Memory B cell (primary cell): Measurements from ENCODE around the gene TADA3.

Experiments used
- ATAC-seq: fragments of 150-1000 bp; cut with Tn5 transposase; 2 replicates; pipeline ENCODE4 v1.10.0; 2021; ENCODE audit warnings: low read depth, mild to moderate bottlenecking, moderate library complexity
- DNase-seq, 2 donors: peaks; one replicate each; pipeline ENCODE4 v3.0.0; 2022; ENCODE audit warnings: low spot score in 2 of 2
- H3K27ac Mint-ChIP-seq: one replicate; pipeline ENCODE4 v1.8.0; 2022; ENCODE audit warnings: mild to moderate bottlenecking, moderate library complexity, mixed read lengths
- H3K27me3 Mint-ChIP-seq: one replicate; pipeline ENCODE4 v1.8.0; 2022; ENCODE audit warnings: mixed read lengths
- H3K36me3 Mint-ChIP-seq: one replicate; pipeline ENCODE4 v1.8.0; 2022; ENCODE audit warnings: mild to moderate bottlenecking, mixed read lengths
- H3K4me1 Mint-ChIP-seq: one replicate; pipeline ENCODE4 v1.8.0; 2022; ENCODE audit warnings: mixed read lengths
- H3K4me3 Mint-ChIP-seq: one replicate; pipeline ENCODE4 v1.8.0; 2022; ENCODE audit warnings: mild to moderate bottlenecking, moderate library complexity, mixed read lengths
- H3K9me3 Mint-ChIP-seq: one replicate; pipeline ENCODE4 v1.8.0; 2022; ENCODE audit warnings: mixed read lengths

The TADA3 gene

GRCh38 chr3:9820543-9820942 is 28.3 kb upstream of the TADA3 start:
- Mint-ChIP-seq H3K9me3 (no peaks in the 10 kb centered on the region), H3K27me3 (no peaks in the 10 kb centered on the region), H3K4me3 (no peak overlapping the region), H3K4me1 (no peaks in the 10 kb centered on the region), H3K27ac (no peak overlapping the region), H3K36me3 (peaks cover 5% of the 10 kb centered on the region)
- DNase-seq (no peak), ATAC-seq (no peak)

- no peak for DNase-seq
- Mint-ChIP-seq H3K27ac (no peak overlapping the region), H3K4me1 (no peaks in the 10 kb centered on the region), H3K27me3 (no peaks in the 10 kb centered on the region), H3K9me3 (no peaks in the 10 kb centered on the region), H3K4me3 (no peak overlapping the region), H3K36me3 (peaks cover 5% of the 10 kb centered on the region)
- no peak for ATAC-seq
Measured at GRCh38 chr3:9818666-9819335, 26.5 kb upstream of the TADA3 start.

- no peak for DNase-seq
- Mint-ChIP-seq H3K4me1 (no peaks in the 10 kb centered on the region), H3K9me3 (no peaks in the 10 kb centered on the region), H3K27me3 (no peaks in the 10 kb centered on the region), H3K36me3 (peaks cover 5% of the 10 kb centered on the region), H3K27ac (no peak overlapping the region), H3K4me3 (no peak overlapping the region)
- ATAC-seq, result no peak
Measured at GRCh38 chr3:9817436-9817835, 25.2 kb upstream of the TADA3 start.

DNA sequence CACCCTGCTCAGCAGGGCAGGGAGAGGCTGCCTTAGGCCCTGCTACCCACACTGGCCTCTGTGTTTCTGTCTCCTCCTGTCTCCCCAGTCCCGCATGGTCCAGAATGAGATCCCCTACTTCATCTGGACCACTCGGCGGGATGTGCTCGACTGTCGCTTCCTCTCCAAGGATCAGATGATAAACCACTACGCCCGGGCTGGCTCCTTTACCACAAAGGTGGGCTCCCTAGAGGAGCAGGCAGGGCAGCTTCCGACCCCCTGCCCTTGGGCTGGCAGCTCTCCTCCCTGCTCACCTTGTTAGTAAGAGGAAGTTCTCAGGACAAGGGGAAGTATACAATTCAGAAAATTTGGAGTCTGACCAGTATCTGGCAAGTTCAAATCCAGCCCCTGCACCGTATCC is 23.7 kb upstream of the TADA3 start:
- ATAC-seq (no peak), DNase-seq (no peak)
- no peak overlapping the region for H3K27ac Mint-ChIP-seq
- peaks cover 5% of the 10 kb centered on the region for H3K36me3 Mint-ChIP-seq
- no peaks in the 10 kb centered on the region for H3K9me3 Mint-ChIP-seq
- peaks cover 8% of the 10 kb centered on the region for H3K4me1 Mint-ChIP-seq
- no peaks in the 10 kb centered on the region for H3K27me3 Mint-ChIP-seq
- H3K4me3 Mint-ChIP-seq, result no peak overlapping the region

DNA sequence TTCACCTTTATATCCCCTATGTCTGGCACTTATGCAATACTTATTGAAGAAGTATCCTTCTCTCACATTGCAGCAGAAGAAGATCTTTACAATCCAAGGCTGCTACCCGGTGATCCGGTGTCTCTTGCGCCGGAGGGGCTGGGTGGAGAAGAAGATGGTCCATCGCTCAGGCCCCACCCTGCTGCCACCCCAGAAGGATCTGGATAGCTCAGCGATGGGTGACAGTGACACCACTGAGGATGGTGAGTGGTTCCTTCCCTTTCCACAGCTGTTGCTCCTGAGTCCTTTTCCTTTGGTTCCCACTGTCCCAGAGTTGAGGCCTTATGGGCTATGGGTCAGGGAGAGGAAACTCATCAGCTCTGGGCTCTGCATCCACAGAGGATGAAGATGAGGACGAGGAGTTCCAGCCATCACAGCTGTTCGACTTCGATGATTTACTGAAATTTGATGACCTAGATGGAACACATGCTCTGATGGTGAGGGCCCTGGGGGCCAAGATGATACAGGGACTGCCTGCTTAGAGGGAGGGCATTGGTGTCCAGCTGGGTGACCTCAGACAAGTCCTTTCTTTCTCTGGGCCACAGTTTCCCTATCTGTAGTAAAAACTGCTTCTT is 20.7 kb upstream of the TADA3 start:
- Mint-ChIP-seq H3K4me3 (no peak overlapping the region), H3K27me3 (no peaks in the 10 kb centered on the region), H3K36me3 (no peaks in the 10 kb centered on the region), H3K9me3 (no peaks in the 10 kb centered on the region), H3K4me1 (peaks cover 30% of the 10 kb centered on the region), H3K27ac (no peak overlapping the region)
- DNase-seq, result no peak
- no peak for ATAC-seq

GRCh38 chr3:9810846-9811245 is 18.6 kb upstream of the TADA3 start:
- Mint-ChIP-seq H3K27me3 (no peaks in the 10 kb centered on the region), H3K36me3 (no peaks in the 10 kb centered on the region), H3K4me1 (peaks cover 38% of the 10 kb centered on the region), H3K9me3 (no peaks in the 10 kb centered on the region), H3K4me3 (peak overlapping the region; percentile 96), H3K27ac (peak overlapping the region; percentile 98)
- DNase-seq, result no peak
- ATAC-seq, result no peak

- H3K4me3 Mint-ChIP-seq, result peak overlapping the region; percentile 96
- DNase-seq (no peak), ATAC-seq (no peak)
- H3K4me1 Mint-ChIP-seq, result peaks cover 38% of the 10 kb centered on the region
- H3K27me3 Mint-ChIP-seq, result no peaks in the 10 kb centered on the region
- H3K36me3 Mint-ChIP-seq, result no peaks in the 10 kb centered on the region
- peak overlapping the region; percentile 98 for H3K27ac Mint-ChIP-seq
- H3K9me3 Mint-ChIP-seq, result no peaks in the 10 kb centered on the region
Measured at GRCh38 chr3:9810433-9810770, 18.1 kb upstream of the TADA3 start.

DNA sequence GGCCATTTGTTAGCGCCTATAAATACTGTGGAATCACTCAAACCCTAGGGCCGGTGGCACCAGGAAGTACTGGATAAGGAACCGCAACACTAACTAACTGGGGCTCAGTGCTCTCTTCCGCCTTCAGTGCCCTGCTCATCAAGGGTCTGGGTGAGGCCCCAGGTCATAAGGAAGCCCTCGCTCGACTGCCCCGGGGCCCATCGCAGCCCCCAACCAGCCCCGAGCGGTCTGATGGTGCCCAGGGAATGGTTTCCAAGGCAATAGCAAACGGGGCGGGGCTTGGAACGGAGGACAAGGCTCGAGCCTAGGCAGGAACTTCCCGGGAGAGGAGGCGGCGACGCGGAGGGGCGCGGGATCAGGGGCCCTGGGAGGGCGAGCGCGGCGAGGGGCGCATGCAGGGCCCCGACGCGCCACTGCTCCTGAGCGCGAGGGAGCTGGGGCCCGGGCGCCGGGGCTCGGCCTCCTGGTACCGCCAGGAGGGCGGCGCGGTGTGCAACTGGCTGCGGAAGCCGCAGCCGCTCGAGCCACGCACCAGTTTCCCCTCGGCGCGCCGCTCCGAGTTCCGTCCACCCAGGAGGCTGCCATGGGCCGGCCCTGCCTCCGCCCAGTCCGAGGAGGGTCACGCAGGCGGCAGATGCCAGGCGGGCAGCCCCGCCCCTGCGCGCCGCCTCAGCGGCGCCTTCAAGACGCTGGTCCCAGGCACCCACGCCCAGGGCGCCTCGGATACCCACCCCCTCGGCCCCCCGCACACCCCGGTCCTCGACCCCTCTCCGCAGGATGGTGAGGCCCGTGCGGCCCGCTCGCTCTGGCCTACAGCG is 17.6 kb upstream of the TADA3 start, which contains the start of gene TTLL3:
TTLL3 (plus strand) TSS at position 648 of the 818 bp plus-strand sequence. CDS start 400 bp downstream, outside the sequence.
- Mint-ChIP-seq H3K27ac (peak within 1 kb of the TSS; percentile 98), H3K36me3 (no peaks in the 10 kb centered on the region), H3K27me3 (no peaks in the 10 kb centered on the region), H3K4me3 (peak within 1 kb of the TSS; percentile 96), H3K9me3 (no peaks in the 10 kb centered on the region), H3K4me1 (peaks cover 38% of the 10 kb centered on the region)
- ATAC-seq (peak; percentile 67), DNase-seq (peak; percentile 34 to 48)

GRCh38 chr3:9809239-9809614 is 17.0 kb upstream of the TADA3 start:
- DNase-seq, result no peak
- H3K27me3 Mint-ChIP-seq, result no peaks in the 10 kb centered on the region
- H3K36me3 Mint-ChIP-seq, result peaks cover 3% of the 10 kb centered on the region
- peaks cover 38% of the 10 kb centered on the region for H3K4me1 Mint-ChIP-seq
- H3K4me3 Mint-ChIP-seq, result peak overlapping the region; percentile 96
- no peaks in the 10 kb centered on the region for H3K9me3 Mint-ChIP-seq
- peak overlapping the region; percentile 98 for H3K27ac Mint-ChIP-seq
- ATAC-seq, result peak; percentile 6

DNA sequence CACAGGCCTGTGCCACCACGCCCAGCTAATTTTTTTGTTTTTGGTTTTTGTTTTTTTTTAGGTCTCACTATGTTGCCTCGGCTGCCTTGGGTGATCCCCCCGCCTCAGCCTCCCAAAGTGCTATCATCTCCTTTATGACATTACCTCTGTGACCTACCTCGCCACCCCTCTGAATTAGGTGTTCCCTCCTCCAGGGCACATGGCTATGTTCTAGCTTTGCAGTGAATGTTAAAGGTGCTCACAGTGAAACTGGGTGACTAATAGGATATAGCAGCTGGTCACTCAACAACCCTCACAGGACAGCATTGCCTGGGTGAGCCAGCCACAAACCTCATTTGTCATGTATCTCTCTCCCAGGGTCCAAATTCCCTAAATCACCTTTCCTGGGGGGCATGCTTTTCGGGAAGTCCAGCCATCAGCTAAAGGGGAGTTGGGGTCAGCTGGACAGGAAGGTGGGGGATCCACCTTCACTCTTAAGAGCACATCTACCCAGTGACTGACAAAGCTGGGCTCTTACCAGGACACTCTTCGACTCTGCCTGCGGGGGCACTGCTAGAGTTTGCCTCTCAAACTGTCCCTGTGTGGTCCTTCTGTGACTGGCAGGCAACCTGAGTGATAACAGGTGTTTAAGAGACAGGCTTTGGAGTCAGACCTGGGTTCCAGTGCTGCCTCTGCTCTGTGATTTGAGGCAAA is 16.2 kb upstream of the TADA3 start:
- Mint-ChIP-seq H3K4me3 (peak overlapping the region; percentile 25), H3K36me3 (peaks cover 10% of the 10 kb centered on the region), H3K27me3 (no peaks in the 10 kb centered on the region), H3K9me3 (no peaks in the 10 kb centered on the region), H3K27ac (peak overlapping the region; percentile 98), H3K4me1 (peaks cover 38% of the 10 kb centered on the region)
- ATAC-seq (peak; percentile 76), DNase-seq (peak in 1 of 2 donors; percentile 39)

GRCh38 chr3:9807981-9808344 is 15.7 kb upstream of the TADA3 start:
- H3K4me3 Mint-ChIP-seq, result no peak overlapping the region
- peaks cover 15% of the 10 kb centered on the region for H3K36me3 Mint-ChIP-seq
- peaks cover 42% of the 10 kb centered on the region for H3K4me1 Mint-ChIP-seq

GRCh38 chr3:9806688-9807589 is 14.7 kb upstream of the TADA3 start:
- H3K4me1 Mint-ChIP-seq, result peaks cover 42% of the 10 kb centered on the region
- no peak overlapping the region for H3K4me3 Mint-ChIP-seq
- ATAC-seq (no peak), DNase-seq (no peak)
- H3K27ac Mint-ChIP-seq, result no peak overlapping the region
- H3K36me3 Mint-ChIP-seq, result peaks cover 16% of the 10 kb centered on the region
- H3K27me3 Mint-ChIP-seq, result no peaks in the 10 kb centered on the region
- H3K9me3 Mint-ChIP-seq, result no peaks in the 10 kb centered on the region

More at GRCh38 chr3:9807981-9808344, 15.7 kb upstream of the TADA3 start:
- no peaks in the 10 kb centered on the region for H3K9me3 Mint-ChIP-seq
- no peaks in the 10 kb centered on the region for H3K27me3 Mint-ChIP-seq
- DNase-seq, result no peak
- ATAC-seq, result no peak
- H3K27ac Mint-ChIP-seq, result peak overlapping the region; percentile 98

DNA sequence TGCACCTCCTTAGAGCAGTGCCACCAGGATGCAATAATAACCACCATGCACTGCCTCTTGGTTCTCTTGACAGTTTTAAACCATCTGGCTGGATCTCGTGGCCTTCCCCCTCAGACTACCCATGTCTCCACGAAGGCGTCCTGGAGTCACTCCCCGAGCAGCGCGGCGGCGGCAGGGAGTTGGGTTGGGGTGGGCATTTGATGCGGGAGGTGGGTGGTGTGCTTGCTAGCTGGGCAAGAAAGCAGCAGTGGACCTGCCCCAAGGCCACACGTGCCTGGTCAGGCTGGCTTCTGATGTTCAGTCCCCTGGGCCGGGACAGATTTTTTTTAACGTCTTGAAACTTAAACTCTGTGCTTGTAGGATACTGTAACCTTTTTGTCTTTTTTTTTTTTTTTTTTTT is 13.9 kb upstream of the TADA3 start:
- peaks cover 36% of the 10 kb centered on the region for H3K4me1 Mint-ChIP-seq
- no peak overlapping the region for H3K27ac Mint-ChIP-seq
- no peaks in the 10 kb centered on the region for H3K27me3 Mint-ChIP-seq

More for the DNA sequence above, 13.9 kb upstream of the TADA3 start:
- Mint-ChIP-seq H3K9me3 (no peaks in the 10 kb centered on the region), H3K36me3 (peaks cover 16% of the 10 kb centered on the region), H3K4me3 (no peak overlapping the region)
- ATAC-seq (no peak), DNase-seq (no peak)
